ENCODE data around the gene PGM2L1.

The PGM2L1 gene

GRCh38 chr11:74330075-74330858 lies 68.0 kb downstream of the PGM2L1 start:
- no peak for TF ChIP-seq CTCF (IDR thresholded peaks at IDR 0.05; ENCODE audit: low read depth, low read length)
- DNase-seq (ENCODE audit: low read depth, low spot score), result peak; percentile 72
- H3K4me3 ChIP-seq (ENCODE audit: low read depth, low read length), result no peak overlapping the region
- in situ Hi-C loops (cut with HindIII; ENCODE audit: low sequenced_read_pairs), result no loop called here

GRCh38 chr11:74327076-74327475 lies 71.2 kb downstream of the PGM2L1 start:
- no peak for TF ChIP-seq CTCF (IDR thresholded peaks at IDR 0.05; ENCODE audit: low read depth, low read length)
- in situ Hi-C loops (cut with HindIII; ENCODE audit: low sequenced_read_pairs), result no loop called here
- H3K4me3 ChIP-seq (ENCODE audit: low read depth, low read length), result no peak overlapping the region
- no peak for DNase-seq (ENCODE audit: low read depth, low spot score)

GRCh38 chr11:74326665-74327064 lies 71.6 kb downstream of the PGM2L1 start:
- in situ Hi-C loops (cut with HindIII; ENCODE audit: low sequenced_read_pairs), result no loop called here
- DNase-seq (ENCODE audit: low read depth, low spot score), result no peak
- H3K4me3 ChIP-seq (ENCODE audit: low read depth, low read length), result no peak overlapping the region
- TF ChIP-seq CTCF (IDR thresholded peaks at IDR 0.05; ENCODE audit: low read depth, low read length), result no peak

GRCh38 chr11:74325649-74326645 lies 72.3 kb downstream of the PGM2L1 start:
- peak; percentile 93 for DNase-seq (ENCODE audit: low read depth, low spot score)
- TF ChIP-seq CTCF (IDR thresholded peaks at IDR 0.05; ENCODE audit: low read depth, low read length), result no peak
- H3K4me3 ChIP-seq (ENCODE audit: low read depth, low read length), result no peak overlapping the region
- in situ Hi-C loops (cut with HindIII; ENCODE audit: low sequenced_read_pairs), result no loop called here

- no peak overlapping the region for H3K4me3 ChIP-seq (ENCODE audit: low read depth, low read length)
- no peak for TF ChIP-seq CTCF (IDR thresholded peaks at IDR 0.05; ENCODE audit: low read depth, low read length)
- DNase-seq (ENCODE audit: low read depth, low spot score), result peak; percentile 31
- in situ Hi-C loops (cut with HindIII; ENCODE audit: low sequenced_read_pairs), result no loop called here
Measured at GRCh38 chr11:74322667-74323066, 75.6 kb downstream of the PGM2L1 start.

- peak; percentile 75 for TF ChIP-seq CTCF (IDR thresholded peaks at IDR 0.05; ENCODE audit: low read depth, low read length)
- in situ Hi-C loops (cut with HindIII; ENCODE audit: low sequenced_read_pairs), result no loop called here
- peak; percentile 70 for DNase-seq (ENCODE audit: low read depth, low spot score)
- H3K4me3 ChIP-seq (ENCODE audit: low read depth, low read length), result no peak overlapping the region
Measured at GRCh38 chr11:74321487-74322188, 76.6 kb downstream of the PGM2L1 start.
